HG03558 (cell line): Measurements from ENCODE around the gene CALM1.

ENCODE experiments used
- ATAC-seq: cut with Tn5 transposase; IDR thresholded peaks from one replicate; pipeline ENCODE4 v1.9.1; 2021; ENCODE audit warnings: moderate number of reproducible peaks; ENCODE audit not compliant: unreplicated experiment; ENCODE audit errors: extremely low read depth

Gene CALM1

DNA sequence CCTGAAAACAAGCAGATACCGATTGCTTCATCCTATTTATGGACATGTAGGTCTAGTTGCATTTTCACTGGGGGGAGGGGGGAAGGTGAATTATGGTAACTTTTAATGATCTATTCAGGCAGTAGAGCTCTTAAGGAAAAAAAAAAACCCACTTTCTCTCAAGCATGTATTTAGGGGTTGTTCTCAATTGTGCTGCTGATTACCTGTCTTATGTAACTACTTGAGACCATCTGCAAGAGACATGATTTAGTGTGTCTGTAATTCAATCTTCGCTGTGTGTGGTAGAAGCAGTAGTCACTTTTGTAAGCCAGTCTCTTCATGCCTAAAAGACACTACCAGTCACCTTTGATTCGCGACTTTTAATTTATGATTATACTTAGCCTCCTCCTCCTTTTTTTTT is 8.9 kb downstream of the CALM1 start:
- ATAC-seq = no peak

- ATAC-seq = no peak
Observed at GRCh38 chr14:90406384-90406798, 9.6 kb downstream of the CALM1 start.

DNA sequence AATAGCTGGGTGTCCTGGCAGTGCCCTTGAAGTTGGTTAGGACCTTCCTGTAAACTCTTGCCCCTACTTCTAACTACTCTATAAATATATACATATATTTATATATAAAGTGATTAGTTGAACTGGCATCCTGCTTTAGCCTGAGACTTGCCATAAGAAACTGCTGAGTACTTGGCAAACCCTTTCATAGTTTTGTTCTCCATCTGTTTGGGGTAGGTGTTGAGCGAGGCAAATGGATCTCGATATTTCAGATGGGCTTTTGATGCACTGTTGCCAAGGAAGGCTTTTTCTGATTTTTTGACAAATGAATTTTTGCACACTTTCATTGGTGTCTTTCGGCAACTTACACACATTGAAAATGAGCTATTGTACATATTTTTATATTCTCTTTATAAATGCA is 10.4 kb downstream of the CALM1 start:
- no peak for ATAC-seq

- ATAC-seq = no peak
Observed at GRCh38 chr14:90408713-90409112, 11.9 kb downstream of the CALM1 start.

DNA sequence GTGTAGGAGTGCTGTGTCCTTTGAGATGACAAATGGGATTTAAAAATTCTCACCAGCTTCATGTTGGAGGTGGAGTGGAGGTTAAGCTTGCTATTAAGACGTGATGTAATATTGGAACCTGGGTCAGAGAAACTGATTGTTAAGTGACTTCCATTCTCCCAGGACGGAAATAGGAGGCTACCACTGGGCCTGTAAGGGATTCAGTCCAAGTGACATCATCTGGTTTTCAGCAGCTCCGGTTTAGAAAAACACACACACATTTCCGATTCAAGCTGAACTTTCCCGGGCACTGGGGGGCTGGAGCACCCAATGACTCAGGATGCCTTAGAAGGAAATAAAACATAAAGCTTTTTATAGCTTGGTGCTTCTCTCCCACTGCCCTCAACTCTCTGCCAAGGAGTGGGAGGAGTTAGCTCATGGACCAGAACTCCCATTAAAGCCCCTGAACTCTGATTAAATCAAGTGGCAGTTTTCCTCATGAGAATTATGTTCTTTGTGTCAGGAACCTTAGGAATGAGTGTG is 12.4 kb downstream of the CALM1 start:
- ATAC-seq = no peak

DNA sequence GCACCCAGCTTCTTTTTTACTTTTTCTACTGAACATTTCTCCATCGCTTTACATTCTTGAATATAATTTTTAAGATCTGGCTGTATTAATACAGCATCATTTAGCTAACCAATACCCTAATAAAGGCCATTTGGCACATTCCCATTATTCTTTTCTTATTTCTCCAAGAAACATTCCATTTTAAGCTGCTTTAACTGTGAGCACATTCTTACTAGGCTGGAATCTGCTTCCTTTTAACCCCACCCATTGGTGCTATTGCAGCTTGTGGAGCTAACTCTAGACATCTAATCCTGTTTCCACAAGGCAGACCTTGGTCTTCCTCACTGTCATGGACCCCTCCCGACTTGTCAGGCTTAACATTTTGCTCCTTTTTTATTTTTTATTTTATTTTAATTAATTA is 15.2 kb downstream of the CALM1 start:
- no peak for ATAC-seq

- ATAC-seq = no peak
Observed at GRCh38 chr14:90416720-90417119, 19.9 kb downstream of the CALM1 start.

DNA sequence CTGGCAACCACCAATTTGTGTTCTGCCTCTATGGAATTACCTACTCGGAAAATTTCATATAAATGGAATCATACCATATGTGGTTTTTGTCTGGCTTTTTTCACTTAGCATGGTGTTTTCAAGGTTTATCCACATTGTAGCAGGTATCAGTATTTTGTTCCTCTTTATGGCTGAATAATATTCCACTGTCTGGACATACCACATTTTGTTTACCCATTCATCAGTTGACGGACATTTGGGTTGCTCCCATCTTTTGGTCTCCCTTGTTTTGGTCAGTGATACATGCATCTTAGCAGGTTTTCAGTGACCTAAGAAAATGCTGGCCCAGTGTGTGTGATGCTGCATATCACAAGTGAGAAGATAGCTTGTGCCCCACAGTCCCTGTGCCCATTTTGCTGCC is 21.2 kb downstream of the CALM1 start:
- ATAC-seq = no peak

GRCh38 chr14:90419200-90419599 is 22.4 kb downstream of the CALM1 start:
- ATAC-seq = no peak

GRCh38 chr14:90421001-90421631 is 24.3 kb downstream of the CALM1 start:
- ATAC-seq = no peak

- no peak for ATAC-seq
Observed at GRCh38 chr14:90421632-90422020, 24.8 kb downstream of the CALM1 start.

- no peak for ATAC-seq
Observed at GRCh38 chr14:90423166-90423565, 26.3 kb downstream of the CALM1 start.

DNA sequence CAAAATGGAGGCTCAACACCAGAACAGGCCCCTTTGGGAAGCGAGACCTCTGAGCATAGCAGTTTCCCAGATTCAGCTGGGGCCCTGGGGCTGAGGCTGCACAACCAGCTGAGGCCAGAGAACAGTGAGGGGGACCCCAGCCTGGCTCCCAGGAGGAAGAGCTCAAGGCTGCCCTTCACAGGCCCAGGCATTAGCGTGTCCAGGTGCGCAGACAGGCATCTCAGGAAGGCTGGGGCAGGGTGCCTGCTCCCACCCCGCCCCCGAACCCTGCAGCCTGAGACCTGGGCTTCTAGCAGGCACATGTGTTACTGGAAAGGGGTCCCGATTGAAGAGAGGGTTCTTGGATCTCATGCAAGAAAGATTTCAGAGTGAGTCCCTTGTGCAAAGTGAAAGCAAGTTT is 27.2 kb downstream of the CALM1 start:
- no peak for ATAC-seq

GRCh38 chr14:90424686-90425372 is 28.0 kb downstream of the CALM1 start:
- no peak for ATAC-seq

DNA sequence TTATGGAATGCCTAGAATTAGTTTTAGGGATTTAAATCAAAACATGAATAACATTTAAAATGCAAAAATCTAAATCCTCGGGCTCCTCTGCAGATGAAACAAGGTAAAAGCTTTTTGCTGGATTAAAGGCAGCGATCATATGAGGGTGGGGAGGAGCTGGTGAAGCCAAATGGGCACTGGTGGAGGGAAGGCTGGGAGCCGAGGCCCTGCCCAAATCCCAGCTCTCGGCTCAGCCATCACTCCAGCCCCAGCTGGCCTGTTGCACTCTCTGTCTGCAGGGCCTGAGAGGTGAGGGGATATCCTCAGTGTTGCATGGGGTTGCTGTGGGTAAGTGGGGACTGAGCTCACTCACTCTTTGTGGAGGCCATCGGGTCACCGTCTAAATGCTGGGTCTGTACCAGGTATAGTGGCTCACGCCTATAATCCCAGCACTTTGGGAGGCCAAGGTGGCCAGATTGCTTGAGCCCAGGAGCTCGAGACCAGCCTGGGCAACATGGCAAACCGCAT is 28.6 kb downstream of the CALM1 start:
- no peak for ATAC-seq

DNA sequence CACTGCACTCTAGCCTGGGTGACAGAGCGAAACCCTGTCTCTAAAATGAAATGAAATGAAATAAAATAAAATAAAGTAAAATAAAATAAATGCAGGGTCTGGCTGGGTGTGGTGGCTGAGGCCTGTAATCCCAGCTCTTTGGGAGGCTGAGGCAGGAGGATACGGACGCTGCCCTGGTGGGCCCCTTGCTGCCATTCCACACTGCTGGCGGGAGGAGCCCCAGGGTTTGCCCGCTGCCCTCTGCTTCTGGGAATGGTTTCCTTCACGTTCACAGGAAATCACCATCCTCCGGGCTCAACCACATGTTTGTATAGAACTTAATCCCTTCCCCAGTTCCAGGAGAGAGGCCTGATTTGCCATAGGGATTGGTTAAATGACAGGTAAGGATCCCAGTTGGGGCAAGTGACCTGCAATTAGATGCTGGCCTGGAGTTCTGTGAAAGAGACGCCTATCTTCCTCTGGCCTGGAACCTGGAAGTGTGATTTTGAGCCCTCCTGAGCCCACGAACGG is 29.3 kb downstream of the CALM1 start:
- ATAC-seq = no peak

DNA sequence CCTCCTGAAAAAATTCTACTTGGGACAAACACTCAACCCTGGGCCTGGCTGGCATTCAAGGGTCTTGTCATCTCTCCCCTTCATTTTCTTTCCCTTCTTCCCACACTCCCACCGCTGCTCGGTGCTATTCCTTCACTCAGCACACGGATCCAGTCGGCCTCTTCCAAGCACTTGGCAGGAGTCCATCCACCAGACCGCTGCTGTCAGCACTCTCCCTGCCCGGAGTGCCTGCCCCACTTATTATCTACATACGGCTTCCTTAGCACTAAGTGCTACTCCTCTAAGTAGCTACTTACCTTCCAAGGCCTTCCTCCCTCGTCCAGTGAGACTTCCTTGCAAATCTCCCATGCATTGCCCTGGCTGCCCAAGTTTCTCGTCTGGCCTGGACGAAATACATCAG is 29.8 kb downstream of the CALM1 start:
- ATAC-seq = no peak

DNA sequence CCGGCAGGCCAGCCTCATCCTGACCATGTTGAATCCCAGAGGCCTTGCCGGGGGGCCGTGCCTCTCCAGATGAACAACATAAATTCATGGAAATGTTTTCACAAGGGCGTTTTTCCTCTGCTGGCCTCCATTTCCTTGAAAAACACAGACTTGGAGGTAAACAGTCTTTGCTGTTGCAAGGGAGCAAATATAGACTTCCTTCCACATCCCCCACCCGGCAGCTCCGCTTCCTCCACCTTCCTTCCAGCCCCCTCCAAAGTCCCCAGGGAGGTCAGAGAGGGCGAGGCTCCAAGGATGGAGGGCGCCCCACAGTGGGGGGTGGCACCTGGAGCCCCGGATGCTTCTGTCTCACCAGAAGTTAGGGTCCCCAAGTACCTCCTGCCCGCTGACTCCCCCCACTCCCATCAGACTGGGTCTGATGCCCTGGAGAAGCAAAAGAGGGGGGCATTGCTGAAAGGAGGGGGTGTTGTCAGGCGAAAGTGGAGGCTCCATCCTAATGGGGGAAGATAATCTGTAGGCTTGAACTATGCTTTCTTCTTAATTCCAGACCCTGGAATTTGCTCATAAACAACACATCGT is 31.1 kb downstream of the CALM1 start:
- ATAC-seq = no peak

- ATAC-seq = no peak
Observed at GRCh38 chr14:90428676-90429075, 31.8 kb downstream of the CALM1 start.

- no peak for ATAC-seq
Observed at GRCh38 chr14:90429236-90429635, 32.4 kb downstream of the CALM1 start.

- ATAC-seq = no peak
Observed at GRCh38 chr14:90429754-90430153, 32.9 kb downstream of the CALM1 start.
